ENCODE measurements around the gene GALK2. TPM values are rescaled to one million over a fixed set of nuclear protein-coding genes. Genes with fewer than 3 reads are reported as not detected.

GALK2 gene
- total RNA-seq, 1 experiment from 2014 or later, result 43.5 TPM

GRCh38 chr15:49366496-49366895, 196.4 kb downstream of the GALK2 start:
- no peak overlapping the region for H3K4me3 Mint-ChIP-seq (ENCODE audit: unreplicated experiment)
- no peak for TF ChIP-seq CTCF (IDR thresholded peaks at IDR 0.05; ENCODE audit: unreplicated experiment)
- BruUV-seq (replicated peaks), result no TSS peak
- POLR2A ChIA-PET, result interaction anchor here (0.9 kb wide), 1 partner anchor 10 kb away, joined by 3 read pairs; no protein-coding TSS in a partner anchor
- no peaks in the 10 kb centered on the region for H3K4me1 Mint-ChIP-seq (ENCODE audit: insufficient read depth, unreplicated experiment)
- CTCF ChIA-PET, result no interaction called here
- intact Hi-C loops (cut with micrococcal nuclease), result no loop called here
- H3K27me3 Mint-ChIP-seq (ENCODE audit: insufficient read depth, unreplicated experiment), result no peaks in the 10 kb centered on the region
- H3K27ac Mint-ChIP-seq (ENCODE audit: low read depth, unreplicated experiment), result no peak overlapping the region
- H3K9me3 Mint-ChIP-seq (ENCODE audit: unreplicated experiment), result no peaks in the 10 kb centered on the region
- DNase-seq (ENCODE audit: unreplicated experiment), result no peak
- no peaks in the 10 kb centered on the region for H3K36me3 Mint-ChIP-seq (ENCODE audit: insufficient read depth, unreplicated experiment)

GRCh38 chr15:49370782-49371181, 200.7 kb downstream of the GALK2 start:
- Mint-ChIP-seq H3K4me1 (ENCODE audit: insufficient read depth, unreplicated experiment) (no peaks in the 10 kb centered on the region), H3K36me3 (ENCODE audit: insufficient read depth, unreplicated experiment) (no peaks in the 10 kb centered on the region), H3K9me3 (ENCODE audit: unreplicated experiment) (no peaks in the 10 kb centered on the region), H3K4me3 (ENCODE audit: unreplicated experiment) (no peak overlapping the region), H3K27ac (ENCODE audit: low read depth, unreplicated experiment) (no peak overlapping the region), H3K27me3 (ENCODE audit: insufficient read depth, unreplicated experiment) (no peaks in the 10 kb centered on the region)
- ChIA-PET CTCF (interaction anchor here (0.5 to 3.2 kb wide), 4 partner anchors 50 to 778 kb away, joined by 3 to 12 read pairs (median 5); partner anchors contain the start of gene FGF7), POLR2A (no interaction called here)
- DNase-seq (ENCODE audit: unreplicated experiment), result peak; percentile 30
- TF ChIP-seq CTCF (IDR thresholded peaks at IDR 0.05; ENCODE audit: unreplicated experiment), result peak; percentile 29
- intact Hi-C loops (cut with micrococcal nuclease), result loop anchor here (1.0 to 10.0 kb wide), 4 partner anchors 52 to 680 kb away; no protein-coding TSS in a partner anchor
- BruUV-seq (replicated peaks), result no TSS peak

GRCh38 chr15:49372366-49372765, 202.3 kb downstream of the GALK2 start:
- TF ChIP-seq CTCF (IDR thresholded peaks at IDR 0.05; ENCODE audit: unreplicated experiment), result no peak

GRCh38 chr15:49379996-49380395, 209.9 kb downstream of the GALK2 start:
- Mint-ChIP-seq H3K9me3 (ENCODE audit: unreplicated experiment) (no peaks in the 10 kb centered on the region), H3K27ac (ENCODE audit: low read depth, unreplicated experiment) (no peak overlapping the region), H3K36me3 (ENCODE audit: insufficient read depth, unreplicated experiment) (no peaks in the 10 kb centered on the region), H3K27me3 (ENCODE audit: insufficient read depth, unreplicated experiment) (no peaks in the 10 kb centered on the region), H3K4me1 (ENCODE audit: insufficient read depth, unreplicated experiment) (peaks cover 6% of the 10 kb centered on the region), H3K4me3 (ENCODE audit: unreplicated experiment) (no peak overlapping the region)
- TF ChIP-seq CTCF (IDR thresholded peaks at IDR 0.05; ENCODE audit: unreplicated experiment), result no peak
- ChIA-PET POLR2A (no interaction called here), CTCF (interaction anchor here (1.1 kb wide), 1 partner anchor 43 kb away, joined by 3 read pairs; no protein-coding TSS in a partner anchor)
- intact Hi-C loops (cut with micrococcal nuclease), result loop anchor here (10.0 kb wide), 1 partner anchor 525 kb away; no protein-coding TSS in a partner anchor
- DNase-seq (ENCODE audit: unreplicated experiment), result no peak
- no TSS peak for BruUV-seq (replicated peaks)

More at GRCh38 chr15:49372366-49372765, 202.3 kb downstream of the GALK2 start:
- BruUV-seq (replicated peaks), result no TSS peak
- no peak overlapping the region for H3K4me3 Mint-ChIP-seq (ENCODE audit: unreplicated experiment)
- no peaks in the 10 kb centered on the region for H3K36me3 Mint-ChIP-seq (ENCODE audit: insufficient read depth, unreplicated experiment)
- H3K4me1 Mint-ChIP-seq (ENCODE audit: insufficient read depth, unreplicated experiment), result no peaks in the 10 kb centered on the region
- ChIA-PET POLR2A (interaction anchor here (0.6 to 1.2 kb wide), 2 partner anchors 12 to 41 kb away, joined by 3 to 4 read pairs; no protein-coding TSS in a partner anchor), CTCF (interaction anchor here (1.9 kb wide), 1 partner anchor 50 kb away, joined by 5 read pairs; the partner anchor contains the start of gene FGF7)
- DNase-seq (ENCODE audit: unreplicated experiment), result no peak
- intact Hi-C loops (cut with micrococcal nuclease), result loop anchor here (5.0 to 10.0 kb wide), 2 partner anchors 532 to 630 kb away; no protein-coding TSS in a partner anchor
- no peak overlapping the region for H3K27ac Mint-ChIP-seq (ENCODE audit: low read depth, unreplicated experiment)
- H3K9me3 Mint-ChIP-seq (ENCODE audit: unreplicated experiment), result no peaks in the 10 kb centered on the region
- H3K27me3 Mint-ChIP-seq (ENCODE audit: insufficient read depth, unreplicated experiment), result no peaks in the 10 kb centered on the region
